CD4-positive, alpha-beta T cell treated with Interleukin-17A for 4 hours (primary cell): ENCODE data around the gene FEZ2.
A peak's percentile ranks its signal among the peaks of the same experiment; 100 is the strongest.

Experiments used
- DNase-seq: peaks from one replicate; pipeline ENCODE4 v3.0.0-alpha.2; 2020; ENCODE audit warnings: mixed read lengths

FEZ2 gene

GRCh38 chr2:36526226-36526625 lies 71.7 kb downstream of the FEZ2 start:
- no peak for DNase-seq

- no peak for DNase-seq
Observed at GRCh38 chr2:36525245-36525644, 72.7 kb downstream of the FEZ2 start.

GRCh38 chr2:36523153-36523552 lies 74.8 kb downstream of the FEZ2 start:
- no peak for DNase-seq

GRCh38 chr2:36520431-36520830 lies 77.5 kb downstream of the FEZ2 start:
- DNase-seq = no peak

- no peak for DNase-seq
Observed at GRCh38 chr2:36516136-36516870, 81.7 kb downstream of the FEZ2 start.

- DNase-seq = no peak
Observed at GRCh38 chr2:36515538-36515937, 82.4 kb downstream of the FEZ2 start.

GRCh38 chr2:36513661-36514060 lies 84.3 kb downstream of the FEZ2 start:
- DNase-seq = no peak

- no peak for DNase-seq
Observed at GRCh38 chr2:36512705-36513104, 85.3 kb downstream of the FEZ2 start.

GRCh38 chr2:36511858-36512603 lies 85.9 kb downstream of the FEZ2 start:
- no peak for DNase-seq

- DNase-seq = no peak
Observed at GRCh38 chr2:36509075-36509474, 88.9 kb downstream of the FEZ2 start.

GRCh38 chr2:36507408-36507812 lies 90.6 kb downstream of the FEZ2 start:
- DNase-seq = peak; percentile 41
